GM13977 (cell line): ENCODE measurements around the gene ARHGAP31.

ENCODE experiments used
- DNase-seq: peaks from one replicate; pipeline ENCODE4 v3.0.0; 2012; ENCODE audit warnings: low spot score
- in situ Hi-C: fragments of 300-500 bp; cut with MboI; formaldehyde crosslinking; loops from one replicate; pipeline ENCODE4 v1.12.0; 2022; ENCODE audit warnings: low sequenced_read_pairs, low pct_unique_long_range_greater_than_20kb, mixed read lengths, inconsistent platforms; ENCODE audit not compliant: unreplicated experiment
- TF ChIP-seq, protein P1 (sequence below): IDR thresholded peaks from 2 replicates; pipeline ENCODE4 v1.5.1; 2012; ENCODE audit warnings: mild to moderate bottlenecking, control low read depth; ENCODE audit not compliant: insufficient read depth; ENCODE audit errors: extremely low read depth, missing control alignments

The ARHGAP31 gene

DNA sequence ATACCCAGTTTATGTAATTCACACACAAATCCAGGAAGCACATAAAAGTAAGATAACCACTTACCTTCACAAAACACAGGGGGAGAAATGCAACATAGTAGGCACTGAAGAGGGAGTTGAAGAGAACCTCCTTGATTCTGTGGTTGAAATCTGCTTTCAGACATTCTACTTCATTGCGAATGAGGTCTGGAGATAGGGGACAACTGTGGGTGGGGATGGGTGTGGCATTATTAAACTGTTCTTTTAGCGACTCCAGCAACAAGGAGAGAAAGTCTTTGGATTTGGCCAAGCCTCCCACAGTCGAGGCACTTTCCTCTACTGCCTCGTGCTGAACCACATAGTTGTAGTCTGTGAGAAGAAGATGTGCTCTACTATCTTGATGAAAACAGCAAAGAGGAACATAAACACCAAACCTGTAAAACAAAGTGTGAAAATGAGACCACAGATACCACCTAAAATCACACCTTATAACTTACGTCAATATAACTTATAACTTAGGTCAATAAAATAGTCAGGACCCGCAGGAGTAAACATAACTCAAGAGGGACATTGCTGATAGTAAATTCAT is 143.6 kb downstream of the ARHGAP31 start:
- TF ChIP-seq, protein P1, sequence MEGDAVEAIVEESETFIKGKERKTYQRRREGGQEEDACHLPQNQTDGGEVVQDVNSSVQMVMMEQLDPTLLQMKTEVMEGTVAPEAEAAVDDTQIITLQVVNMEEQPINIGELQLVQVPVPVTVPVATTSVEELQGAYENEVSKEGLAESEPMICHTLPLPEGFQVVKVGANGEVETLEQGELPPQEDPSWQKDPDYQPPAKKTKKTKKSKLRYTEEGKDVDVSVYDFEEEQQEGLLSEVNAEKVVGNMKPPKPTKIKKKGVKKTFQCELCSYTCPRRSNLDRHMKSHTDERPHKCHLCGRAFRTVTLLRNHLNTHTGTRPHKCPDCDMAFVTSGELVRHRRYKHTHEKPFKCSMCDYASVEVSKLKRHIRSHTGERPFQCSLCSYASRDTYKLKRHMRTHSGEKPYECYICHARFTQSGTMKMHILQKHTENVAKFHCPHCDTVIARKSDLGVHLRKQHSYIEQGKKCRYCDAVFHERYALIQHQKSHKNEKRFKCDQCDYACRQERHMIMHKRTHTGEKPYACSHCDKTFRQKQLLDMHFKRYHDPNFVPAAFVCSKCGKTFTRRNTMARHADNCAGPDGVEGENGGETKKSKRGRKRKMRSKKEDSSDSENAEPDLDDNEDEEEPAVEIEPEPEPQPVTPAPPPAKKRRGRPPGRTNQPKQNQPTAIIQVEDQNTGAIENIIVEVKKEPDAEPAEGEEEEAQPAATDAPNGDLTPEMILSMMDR, result no peak
- in situ Hi-C loops, result no loop called here
- DNase-seq, result no peak

DNA sequence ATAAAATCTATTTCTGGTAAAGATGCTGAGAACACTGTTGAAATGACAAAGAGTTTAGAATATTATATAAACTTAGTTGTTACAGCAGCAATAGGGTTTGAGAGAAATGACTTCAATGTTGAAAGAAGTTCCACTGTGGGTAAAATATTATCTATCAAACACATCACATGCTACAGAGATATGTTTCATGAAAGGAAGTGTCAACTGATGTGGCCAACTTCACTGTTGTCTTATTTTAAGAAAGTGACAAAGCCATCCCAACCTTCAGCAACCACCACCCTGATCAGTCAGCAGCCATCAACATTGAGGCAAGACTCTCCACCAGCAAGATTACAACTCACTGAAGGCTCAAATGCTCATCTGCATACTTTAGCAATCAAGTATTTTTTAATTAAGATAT is 149.0 kb downstream of the ARHGAP31 start:
- TF ChIP-seq, protein P1, result no peak
- in situ Hi-C loops, result no loop called here
- DNase-seq, result no peak

DNA sequence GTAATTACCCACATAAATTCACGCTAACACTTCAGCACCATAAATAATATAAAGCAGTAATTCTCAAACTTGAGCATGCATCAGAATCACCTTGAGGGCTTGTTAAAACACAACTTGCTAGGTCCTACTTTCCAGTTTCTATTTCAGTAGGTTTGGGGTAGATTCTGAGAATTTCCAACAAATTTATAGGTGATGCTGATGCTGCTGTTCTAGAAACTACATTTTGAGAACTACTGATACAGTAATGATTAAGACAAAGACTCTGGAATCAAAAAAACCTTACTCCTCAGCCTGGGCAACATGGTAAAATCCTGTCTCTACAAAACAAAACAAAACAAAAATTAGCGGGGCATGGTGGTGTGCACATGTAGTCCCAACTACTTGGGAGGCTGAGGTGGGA is 150.4 kb downstream of the ARHGAP31 start:
- TF ChIP-seq, protein P1, result no peak
- in situ Hi-C loops, result no loop called here
- no peak for DNase-seq

DNA sequence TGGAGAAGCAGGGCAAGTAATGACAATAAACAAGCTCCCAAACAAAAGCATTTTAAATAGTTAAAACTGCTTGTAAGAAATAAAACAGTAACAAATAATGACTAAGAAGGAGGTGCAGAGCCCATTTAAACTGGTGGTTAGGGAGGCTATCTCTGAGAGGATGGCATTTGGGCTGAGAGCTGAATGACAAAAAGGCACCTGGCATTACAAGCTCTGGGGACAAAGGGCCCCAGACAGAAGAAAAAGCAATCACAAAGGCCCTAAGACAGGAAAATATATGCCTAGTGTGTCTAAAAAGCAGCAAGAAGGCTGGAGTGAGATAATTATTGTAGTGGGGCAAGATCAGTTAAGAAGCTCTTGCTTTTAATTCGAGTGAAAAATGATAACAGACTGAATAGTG is 159.6 kb downstream of the ARHGAP31 start:
- in situ Hi-C loops, result no loop called here
- no peak for DNase-seq
- TF ChIP-seq, protein P1, result no peak

DNA sequence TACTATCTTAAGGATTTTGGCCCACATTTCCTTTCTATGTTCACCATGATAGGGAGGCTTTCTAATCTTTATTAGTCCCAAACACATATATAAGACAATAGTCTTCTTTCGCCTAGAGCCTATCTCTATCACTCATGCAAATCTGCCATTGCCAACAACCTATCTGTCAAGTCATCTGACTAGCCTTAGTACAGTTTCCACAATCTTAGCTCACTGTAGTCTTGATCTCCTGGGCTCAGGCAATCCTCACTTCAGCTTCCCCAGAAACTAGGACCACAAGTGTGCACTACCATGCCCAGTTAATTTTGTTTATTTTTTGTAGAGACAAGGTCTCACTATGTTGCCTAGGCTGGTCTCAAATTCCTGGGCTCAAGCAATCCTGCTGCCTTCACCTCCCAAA is 162.3 kb downstream of the ARHGAP31 start:
- TF ChIP-seq, protein P1, result no peak
- no peak for DNase-seq
- in situ Hi-C loops, result no loop called here

DNA sequence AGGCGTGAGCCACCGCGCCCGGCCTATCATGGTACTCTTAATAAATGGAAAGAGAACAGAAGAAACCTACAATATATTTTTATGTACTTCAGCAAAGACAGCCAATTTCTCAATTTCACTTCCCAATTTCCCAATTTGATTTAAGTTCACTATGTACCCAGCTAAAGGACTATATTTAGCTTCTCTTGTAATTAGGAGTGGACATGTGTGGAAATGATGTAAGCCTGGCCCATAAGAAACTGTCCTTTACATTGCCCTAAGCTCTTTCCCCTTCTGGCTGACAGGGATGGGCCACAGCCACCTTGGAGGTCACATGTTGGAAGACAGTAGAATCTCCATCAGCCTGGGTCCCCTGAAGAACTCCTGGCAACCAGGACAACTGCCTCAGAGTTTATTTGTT is 163.1 kb downstream of the ARHGAP31 start:
- no peak for DNase-seq
- TF ChIP-seq, protein P1, result no peak
- in situ Hi-C loops, result no loop called here
